Measurements from ENCODE around the gene TRAPPC10. TPM values are rescaled to one million over a fixed set of nuclear protein-coding genes. Genes with fewer than 3 reads are reported as not detected.

TRAPPC10 gene
- total RNA-seq, 1 donor from 2014 or later, result 48.4 TPM

- TF ChIP-seq, protein P1, sequence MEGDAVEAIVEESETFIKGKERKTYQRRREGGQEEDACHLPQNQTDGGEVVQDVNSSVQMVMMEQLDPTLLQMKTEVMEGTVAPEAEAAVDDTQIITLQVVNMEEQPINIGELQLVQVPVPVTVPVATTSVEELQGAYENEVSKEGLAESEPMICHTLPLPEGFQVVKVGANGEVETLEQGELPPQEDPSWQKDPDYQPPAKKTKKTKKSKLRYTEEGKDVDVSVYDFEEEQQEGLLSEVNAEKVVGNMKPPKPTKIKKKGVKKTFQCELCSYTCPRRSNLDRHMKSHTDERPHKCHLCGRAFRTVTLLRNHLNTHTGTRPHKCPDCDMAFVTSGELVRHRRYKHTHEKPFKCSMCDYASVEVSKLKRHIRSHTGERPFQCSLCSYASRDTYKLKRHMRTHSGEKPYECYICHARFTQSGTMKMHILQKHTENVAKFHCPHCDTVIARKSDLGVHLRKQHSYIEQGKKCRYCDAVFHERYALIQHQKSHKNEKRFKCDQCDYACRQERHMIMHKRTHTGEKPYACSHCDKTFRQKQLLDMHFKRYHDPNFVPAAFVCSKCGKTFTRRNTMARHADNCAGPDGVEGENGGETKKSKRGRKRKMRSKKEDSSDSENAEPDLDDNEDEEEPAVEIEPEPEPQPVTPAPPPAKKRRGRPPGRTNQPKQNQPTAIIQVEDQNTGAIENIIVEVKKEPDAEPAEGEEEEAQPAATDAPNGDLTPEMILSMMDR (IDR thresholded peaks at IDR 0.05; ENCODE audit: partially characterized antibody, unreplicated experiment), result no peak
- Mint-ChIP-seq H3K4me1 (ENCODE audit: low read depth, unreplicated experiment) (peaks cover 8% of the 10 kb centered on the region), H3K27ac (ENCODE audit: unreplicated experiment) (no peak overlapping the region), H3K27me3 (ENCODE audit: unreplicated experiment) (peaks cover 2% of the 10 kb centered on the region), H3K9me3 (ENCODE audit: unreplicated experiment) (no peaks in the 10 kb centered on the region), H3K4me3 (ENCODE audit: unreplicated experiment) (no peak overlapping the region), H3K36me3 (ENCODE audit: unreplicated experiment) (no peaks in the 10 kb centered on the region)
- no peak for DNase-seq
Observed at GRCh38 chr21:43982489-43983078, 29.5 kb upstream of the TRAPPC10 start.

GRCh38 chr21:43983390-43983789, 28.7 kb upstream of the TRAPPC10 start:
- no peak overlapping the region for H3K27ac Mint-ChIP-seq (ENCODE audit: unreplicated experiment)
- TF ChIP-seq, protein P1 (IDR thresholded peaks at IDR 0.05; ENCODE audit: partially characterized antibody, unreplicated experiment), result no peak
- peaks cover 2% of the 10 kb centered on the region for H3K27me3 Mint-ChIP-seq (ENCODE audit: unreplicated experiment)
- peaks cover 8% of the 10 kb centered on the region for H3K4me1 Mint-ChIP-seq (ENCODE audit: low read depth, unreplicated experiment)
- H3K36me3 Mint-ChIP-seq (ENCODE audit: unreplicated experiment), result no peaks in the 10 kb centered on the region
- no peak for DNase-seq
- H3K4me3 Mint-ChIP-seq (ENCODE audit: unreplicated experiment), result no peak overlapping the region
- no peaks in the 10 kb centered on the region for H3K9me3 Mint-ChIP-seq (ENCODE audit: unreplicated experiment)

- no peaks in the 10 kb centered on the region for H3K36me3 Mint-ChIP-seq (ENCODE audit: unreplicated experiment)
- no peak overlapping the region for H3K4me3 Mint-ChIP-seq (ENCODE audit: unreplicated experiment)
- DNase-seq, result no peak
- no peak overlapping the region for H3K27ac Mint-ChIP-seq (ENCODE audit: unreplicated experiment)
- H3K27me3 Mint-ChIP-seq (ENCODE audit: unreplicated experiment), result peaks cover 2% of the 10 kb centered on the region
- no peaks in the 10 kb centered on the region for H3K9me3 Mint-ChIP-seq (ENCODE audit: unreplicated experiment)
- TF ChIP-seq, protein P1 (IDR thresholded peaks at IDR 0.05; ENCODE audit: partially characterized antibody, unreplicated experiment), result no peak
- peaks cover 8% of the 10 kb centered on the region for H3K4me1 Mint-ChIP-seq (ENCODE audit: low read depth, unreplicated experiment)
Observed at GRCh38 chr21:43983860-43984420, 28.2 kb upstream of the TRAPPC10 start.

DNA sequence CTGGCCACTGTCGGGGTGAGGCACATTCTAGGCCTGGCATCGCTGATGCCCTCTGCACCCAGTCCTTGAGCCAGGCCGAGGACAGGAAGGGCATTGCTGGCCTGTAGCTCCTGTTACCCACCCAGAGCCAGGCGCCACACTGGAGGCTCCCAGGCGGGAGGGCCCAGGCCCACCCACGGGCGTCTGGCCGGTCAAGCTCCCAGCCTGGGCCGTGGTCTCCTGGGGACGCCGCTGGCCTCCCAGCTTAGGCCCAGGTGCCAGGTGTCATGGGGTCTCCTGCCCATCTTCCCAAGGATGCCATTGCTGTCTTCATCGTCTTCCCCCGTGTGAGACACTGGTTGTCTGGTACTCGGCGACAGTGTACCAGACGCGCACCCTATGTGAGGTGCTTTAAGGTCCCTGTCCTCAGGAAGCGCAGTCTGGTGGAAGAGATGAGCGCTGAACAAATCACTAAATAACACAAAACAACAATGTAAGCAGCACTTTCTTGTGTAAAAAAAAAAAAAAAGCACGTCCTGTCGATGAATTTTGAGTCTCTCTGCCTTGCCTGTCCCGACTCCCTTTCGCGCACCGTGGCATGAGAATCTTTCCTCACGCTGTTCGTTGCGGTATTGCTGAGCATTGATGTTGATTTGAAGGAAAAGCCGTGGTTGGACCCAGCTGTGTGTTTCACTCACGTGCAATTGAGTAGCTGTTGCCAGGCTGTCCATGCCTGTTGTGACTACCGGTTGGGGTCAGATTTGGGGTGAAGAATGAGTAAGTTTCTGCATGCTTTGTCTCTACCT, 27.0 kb upstream of the TRAPPC10 start:
- no peaks in the 10 kb centered on the region for H3K27me3 Mint-ChIP-seq (ENCODE audit: unreplicated experiment)
- no peaks in the 10 kb centered on the region for H3K9me3 Mint-ChIP-seq (ENCODE audit: unreplicated experiment)
- H3K36me3 Mint-ChIP-seq (ENCODE audit: unreplicated experiment), result no peaks in the 10 kb centered on the region
- H3K4me3 Mint-ChIP-seq (ENCODE audit: unreplicated experiment), result no peak overlapping the region
- DNase-seq, result no peak
- H3K4me1 Mint-ChIP-seq (ENCODE audit: low read depth, unreplicated experiment), result peaks cover 8% of the 10 kb centered on the region
- no peak overlapping the region for H3K27ac Mint-ChIP-seq (ENCODE audit: unreplicated experiment)
- TF ChIP-seq, protein P1 (IDR thresholded peaks at IDR 0.05; ENCODE audit: partially characterized antibody, unreplicated experiment), result no peak
